CD4-positive, alpha-beta T cell treated with Interleukin-6 at 100 ng/mL for 8 hours (primary cell): ENCODE data around the gene STRIP1.
"Not testable (repeated sequence)": the region's sequence is repeated elsewhere in the genome, so short reads cannot be mapped to it uniquely, and the experiment has no call there.

ENCODE experiments used
- DNase-seq: peaks from one replicate; pipeline ENCODE4 v3.0.0-alpha.2; 2020; ENCODE audit warnings: mixed read lengths, low spot score

The STRIP1 gene

DNA sequence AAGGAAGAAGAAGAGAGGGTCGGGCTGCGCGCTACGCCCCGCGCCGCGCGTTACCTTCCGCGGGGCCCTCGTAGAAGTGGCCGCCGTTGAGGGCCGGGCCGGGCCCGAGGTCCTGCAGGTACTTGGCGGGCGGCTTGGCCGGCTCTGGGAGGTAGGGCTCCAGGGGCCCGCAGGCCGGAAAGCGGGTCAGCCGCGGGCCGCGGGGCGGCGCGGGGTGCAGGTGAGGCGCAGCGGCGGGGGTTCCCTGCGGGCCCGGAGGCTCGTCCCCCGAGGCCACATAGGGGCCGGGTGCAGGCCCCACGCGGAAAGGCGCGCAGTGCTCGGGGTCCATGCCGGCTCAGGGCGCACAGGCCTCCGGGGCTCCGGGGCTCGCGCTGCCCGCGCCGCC is 35.9 kb downstream of the STRIP1 start:
- DNase-seq = no peak

DNA sequence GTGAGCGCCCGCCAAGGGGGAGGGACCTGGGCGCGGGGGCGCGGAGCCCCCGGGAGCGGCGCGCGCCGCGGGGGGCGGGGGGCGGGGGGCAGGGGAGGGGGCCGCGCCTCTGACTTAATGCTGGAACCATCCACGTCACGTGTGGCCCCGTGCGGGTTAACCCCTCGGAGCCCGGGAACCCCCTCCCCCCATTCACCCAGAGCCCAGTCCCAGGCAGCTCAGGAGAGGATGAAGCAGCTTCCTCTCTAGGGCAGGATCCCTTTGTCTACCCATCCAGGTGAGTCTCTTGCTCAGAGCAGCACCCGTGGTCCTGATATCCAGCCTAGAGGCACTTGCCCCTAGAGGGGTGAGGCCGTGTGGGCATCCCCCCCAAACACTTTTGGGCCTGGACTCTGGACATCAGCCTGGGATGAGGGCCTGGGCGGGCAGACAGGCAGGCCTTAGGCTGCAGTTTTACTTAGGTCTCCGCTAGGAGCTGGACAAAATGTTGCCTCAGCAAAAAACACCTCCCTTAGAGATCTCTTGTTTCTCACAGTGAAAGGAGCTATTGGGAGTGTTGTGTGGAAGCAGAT is 36.3 kb downstream of the STRIP1 start, which contains the start of gene ALX3:
ALX3 (minus strand) TSS at position 2 of the 572 bp plus-strand sequence. CDS start 60 bp downstream, outside the sequence.
- DNase-seq = no peak

DNA sequence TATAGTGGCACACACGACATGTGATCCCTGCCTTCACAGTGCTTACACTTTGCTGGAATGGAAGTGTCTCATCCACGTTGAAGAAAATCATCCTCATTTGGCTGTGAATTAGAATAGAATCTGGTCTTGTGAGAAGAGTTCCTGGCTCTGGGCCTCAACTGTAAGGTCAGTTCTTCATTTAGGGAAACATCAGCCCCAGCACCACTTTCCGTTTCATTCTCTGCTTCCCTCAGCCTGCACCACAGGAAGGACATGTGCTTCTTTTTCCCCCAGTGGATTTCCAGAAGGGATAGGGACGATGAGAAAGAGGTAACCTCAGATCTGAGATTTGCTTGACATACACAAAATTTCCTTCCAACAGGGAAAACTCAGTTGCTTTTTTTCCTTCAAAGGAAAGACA is 39.7 kb downstream of the STRIP1 start:
- DNase-seq = no peak

DNA sequence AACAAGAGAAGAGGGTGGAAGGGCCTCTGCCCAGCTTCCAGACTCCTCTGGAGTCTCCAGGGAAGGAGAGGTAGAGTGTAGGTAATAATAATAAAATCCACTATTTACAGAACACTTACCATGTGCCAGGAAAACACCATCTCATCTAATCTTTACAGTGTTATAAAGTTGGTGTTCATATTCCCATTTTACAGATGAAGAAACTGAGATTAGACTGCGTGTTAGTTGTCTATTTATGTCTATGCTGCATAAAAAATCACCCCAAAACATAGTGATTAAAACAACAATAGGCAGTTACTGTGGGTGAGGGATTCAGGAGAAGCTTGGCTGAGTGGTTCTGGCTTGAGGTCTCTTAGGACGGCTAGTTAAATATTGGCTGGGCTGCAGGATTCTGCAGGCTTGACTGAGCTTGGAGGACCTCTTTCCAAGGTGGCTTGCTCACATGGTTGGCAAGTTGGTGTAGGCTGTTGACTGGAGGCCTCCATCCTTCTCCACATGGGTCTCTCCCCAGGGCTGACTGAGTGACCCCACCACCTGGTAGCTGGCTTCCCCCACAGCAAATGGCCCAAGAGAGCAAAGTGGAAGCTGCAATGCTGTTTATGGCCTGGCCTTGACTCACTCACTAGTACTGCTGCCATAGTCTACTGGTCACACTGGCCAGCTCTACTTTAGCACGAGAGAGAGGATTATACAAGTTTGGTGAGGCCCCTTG is 42.5 kb downstream of the STRIP1 start:
- no peak for DNase-seq

DNA sequence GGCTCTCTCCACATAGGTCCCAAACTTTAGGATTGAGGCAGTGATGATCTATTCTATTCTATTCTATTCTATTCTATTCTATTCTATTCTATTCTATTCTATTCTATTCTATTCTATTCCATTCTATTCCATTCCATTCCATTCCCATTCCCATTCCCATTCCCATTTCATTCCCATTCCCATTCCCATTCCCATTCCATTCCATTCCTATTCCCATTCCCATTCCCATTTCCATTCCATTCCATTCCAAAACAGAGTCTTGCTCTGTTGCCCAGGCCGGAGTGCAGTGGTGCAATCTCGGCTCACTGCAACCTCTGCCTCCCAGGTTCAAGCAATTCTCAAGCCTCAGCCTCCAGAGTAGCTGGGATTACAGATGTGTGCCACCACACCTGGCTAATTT is 45.6 kb downstream of the STRIP1 start:
- not testable (repeated sequence) for DNase-seq

DNA sequence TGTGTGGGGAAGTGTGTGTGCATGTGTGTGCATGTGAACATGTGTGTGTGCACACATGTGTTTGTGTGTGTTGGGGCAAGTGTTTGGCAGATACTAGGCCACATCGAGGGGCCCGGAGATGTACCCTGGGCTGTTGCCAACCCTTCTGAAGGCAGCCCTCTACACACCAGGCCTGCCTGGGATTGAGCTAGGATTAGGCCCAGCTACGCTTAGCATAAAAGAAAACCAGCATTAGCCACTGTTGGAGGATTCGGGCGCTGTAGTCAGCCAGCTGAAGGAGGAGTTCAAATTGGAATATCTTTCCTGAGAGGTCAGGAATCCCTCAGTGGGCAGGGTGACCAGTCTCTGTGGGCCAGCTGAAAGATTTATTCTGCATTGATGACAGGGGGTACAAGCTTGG is 46.6 kb downstream of the STRIP1 start:
- no peak for DNase-seq

DNA sequence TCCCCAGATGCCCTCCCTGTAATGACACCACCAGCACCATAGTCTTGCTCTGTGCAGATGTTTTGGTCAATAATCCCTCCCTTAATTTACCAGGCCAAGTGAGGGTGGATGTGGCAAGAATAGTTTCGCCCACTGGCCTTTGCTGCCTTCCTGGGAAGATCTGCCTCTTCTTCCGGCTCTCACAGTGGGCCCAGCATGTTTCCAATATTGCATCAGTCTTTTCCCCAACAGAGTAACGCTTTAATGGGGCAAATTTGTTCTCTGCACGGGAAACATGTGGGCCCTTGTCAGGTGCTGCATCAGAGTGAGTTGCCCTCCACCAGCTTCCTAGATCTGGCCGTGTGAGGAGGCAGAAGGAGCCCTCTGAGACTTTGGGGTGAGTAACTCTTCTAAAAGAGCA is 48.1 kb downstream of the STRIP1 start:
- DNase-seq = no peak

DNA sequence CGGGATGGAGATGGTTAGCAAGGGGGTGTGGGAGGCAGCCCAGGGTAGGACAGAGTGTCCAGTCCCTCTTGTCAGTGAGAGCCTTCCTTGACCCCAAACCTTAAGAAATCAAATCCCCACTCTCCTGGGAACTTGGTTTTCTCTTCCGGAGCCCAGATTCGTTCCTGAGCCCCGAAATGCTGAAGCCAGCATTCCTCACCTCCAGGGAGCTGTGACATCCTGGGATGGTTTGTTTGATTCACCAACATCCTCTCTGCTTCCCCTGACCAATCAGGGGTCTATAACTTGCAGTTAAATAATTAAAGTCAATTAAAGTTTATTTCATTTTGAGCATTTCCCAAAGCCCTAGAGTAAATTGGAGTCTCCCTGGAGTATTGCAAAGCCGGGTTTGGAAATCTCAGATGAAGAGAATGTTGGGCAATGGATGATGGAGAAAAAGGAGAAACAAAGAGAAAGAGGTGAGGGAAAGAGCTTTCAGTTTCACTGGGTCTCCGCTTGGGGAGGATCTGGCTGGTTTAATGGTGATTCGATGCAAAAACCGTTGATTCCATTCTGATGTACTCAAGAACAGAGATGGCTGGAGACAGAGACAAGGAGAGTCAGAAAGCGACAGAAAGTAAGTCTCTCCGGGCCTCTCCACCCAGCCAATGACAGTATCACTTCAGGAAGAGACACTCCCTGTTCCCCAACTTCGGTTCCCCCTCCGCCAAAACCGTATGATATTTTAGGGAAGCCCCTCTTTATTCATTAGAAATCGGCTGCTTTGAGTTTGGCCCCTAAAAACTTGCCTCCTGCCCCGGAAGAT is 48.8 kb downstream of the STRIP1 start:
- no peak for DNase-seq

DNA sequence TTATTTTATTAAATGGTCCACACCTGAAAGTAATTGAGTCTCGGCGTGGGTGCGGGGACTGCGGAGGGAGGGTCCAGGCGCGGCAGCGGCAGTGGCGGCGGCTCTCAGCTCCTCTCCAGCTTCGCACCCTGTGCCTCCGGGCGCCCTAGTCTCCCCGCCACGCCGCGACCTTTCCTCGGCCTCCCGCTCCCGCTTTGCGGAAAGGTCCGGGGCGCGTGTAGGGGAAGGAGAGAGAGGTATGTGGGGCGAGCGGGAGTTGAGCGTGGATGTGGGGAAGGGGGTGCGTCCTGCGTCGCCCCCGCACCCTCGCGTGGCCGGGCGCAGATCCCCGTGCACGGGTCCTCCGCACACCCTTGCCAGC is 49.4 kb downstream of the STRIP1 start:
- DNase-seq = no peak

DNA sequence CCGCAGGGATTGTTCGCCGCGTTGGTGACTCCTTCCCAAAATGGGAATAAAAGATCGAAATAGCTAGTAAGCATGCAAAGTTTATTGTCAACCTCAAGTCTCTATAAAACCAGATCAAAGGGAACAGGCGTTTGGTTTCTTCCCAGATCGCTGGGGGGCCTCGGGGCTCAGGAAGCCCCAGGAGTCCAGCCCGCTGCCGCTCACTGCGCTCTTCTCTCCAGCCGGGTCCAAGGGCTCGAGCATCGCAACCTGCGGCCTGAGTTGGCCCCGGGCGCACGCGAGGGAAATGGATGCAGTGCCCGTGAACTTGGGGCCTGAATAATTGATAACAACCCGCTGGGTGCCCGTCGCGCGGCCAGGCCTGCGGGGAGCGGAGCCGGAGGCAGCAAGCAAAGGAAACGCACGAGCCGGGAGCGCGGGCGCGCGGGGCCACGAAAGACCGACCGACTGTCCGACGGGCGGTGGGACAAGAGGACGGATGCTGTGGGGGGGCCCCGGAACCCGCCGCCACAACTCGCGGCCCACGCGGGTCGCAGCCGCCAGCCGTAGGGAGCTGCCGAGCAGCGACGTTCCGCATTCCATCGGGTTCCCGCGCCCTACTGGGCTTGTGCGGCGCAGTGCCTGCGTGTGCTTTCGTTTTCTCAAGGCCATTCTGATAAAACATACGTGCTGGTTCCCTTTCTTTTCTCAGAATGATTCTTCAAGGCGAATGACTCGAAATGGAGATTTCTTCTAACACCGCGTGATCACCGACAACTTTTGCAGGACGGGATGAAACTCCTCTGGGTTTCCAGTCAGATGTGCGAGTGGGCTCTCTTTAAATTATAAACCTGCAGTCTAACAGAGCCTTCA is 50.0 kb downstream of the STRIP1 start:
- DNase-seq = no peak

DNA sequence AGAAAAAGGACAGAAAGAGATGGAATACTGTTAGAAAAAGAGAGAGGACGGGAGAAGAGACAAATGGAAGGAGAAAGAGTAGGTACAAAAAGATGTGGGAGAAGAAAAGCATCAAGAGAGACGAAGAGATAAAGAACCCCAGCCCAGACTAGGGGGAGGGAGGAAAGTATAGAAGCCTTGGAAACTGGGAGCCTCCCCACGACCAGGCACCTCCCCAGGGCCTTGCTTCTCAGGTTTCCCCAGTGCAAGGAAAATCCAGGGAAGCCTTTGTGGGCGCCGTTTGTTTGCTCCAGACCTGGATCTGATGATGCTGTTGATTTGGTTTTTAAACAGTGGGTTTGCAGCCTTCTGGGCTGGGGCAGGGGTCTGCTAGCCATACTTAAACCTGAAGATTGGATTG is 51.2 kb downstream of the STRIP1 start:
- DNase-seq = no peak

DNA sequence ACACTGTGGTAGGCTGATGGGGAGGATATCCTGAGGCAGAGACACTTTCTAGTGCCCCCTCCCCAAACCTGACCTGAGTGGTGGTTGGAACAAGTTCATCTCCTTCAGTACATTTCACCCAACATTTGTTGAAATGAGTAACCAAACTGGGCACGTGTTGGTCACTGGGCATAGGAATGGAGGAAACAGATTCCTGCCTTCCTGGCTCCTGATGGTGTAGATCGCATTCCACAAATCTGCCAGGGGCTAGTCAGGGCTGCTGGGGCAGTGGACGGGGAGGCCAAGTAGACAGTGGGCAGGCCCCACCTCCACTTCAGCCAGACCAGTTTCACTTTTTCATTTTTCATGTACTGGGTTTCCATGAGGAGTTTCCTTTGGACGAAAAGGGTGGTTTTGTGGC is 52.5 kb downstream of the STRIP1 start:
- no peak for DNase-seq

DNA sequence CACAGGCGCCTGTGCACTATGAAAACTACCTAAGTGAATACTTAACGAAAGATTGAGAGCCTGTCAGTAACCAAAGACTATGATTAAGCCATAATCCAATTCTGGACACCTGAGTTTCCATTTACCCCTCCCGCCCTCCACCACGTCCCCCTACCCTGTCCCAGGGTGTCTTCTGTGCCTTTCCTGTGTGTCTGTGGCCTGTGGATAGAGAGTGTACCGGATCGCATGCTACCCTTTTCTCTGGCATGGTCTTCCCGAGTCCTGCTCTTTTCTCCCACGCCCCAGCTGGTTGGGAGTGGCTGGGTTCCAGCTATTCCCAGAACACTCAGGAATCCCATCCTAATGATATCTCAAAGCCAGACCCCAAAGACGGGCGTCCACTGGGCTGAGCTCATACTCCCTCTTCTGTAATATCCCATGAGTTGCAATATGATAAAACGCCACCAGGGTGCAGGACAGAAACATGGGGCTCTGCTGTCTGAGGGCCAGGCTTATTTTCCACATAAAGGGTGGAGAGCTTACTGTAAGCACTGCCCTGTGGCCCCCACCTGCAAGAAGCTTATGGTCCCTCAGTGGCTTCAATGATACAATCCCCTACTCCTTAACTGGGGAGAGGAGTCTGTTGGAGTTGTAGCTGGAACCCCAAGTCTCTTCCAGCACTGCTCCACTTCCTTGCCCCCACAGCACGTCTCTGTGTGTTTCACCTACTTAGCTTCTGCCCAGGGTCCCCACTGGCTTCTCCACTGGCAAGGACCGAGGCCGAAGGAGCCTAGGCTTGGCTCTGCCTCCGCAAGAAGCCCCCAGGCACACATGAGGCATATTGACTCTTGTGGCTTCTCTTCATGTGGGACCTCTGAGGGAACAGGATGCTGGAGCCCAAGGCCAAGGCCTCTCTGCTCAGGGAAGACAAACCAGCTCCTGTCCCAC is 53.7 kb downstream of the STRIP1 start:
- peak; percentile 20 for DNase-seq

DNA sequence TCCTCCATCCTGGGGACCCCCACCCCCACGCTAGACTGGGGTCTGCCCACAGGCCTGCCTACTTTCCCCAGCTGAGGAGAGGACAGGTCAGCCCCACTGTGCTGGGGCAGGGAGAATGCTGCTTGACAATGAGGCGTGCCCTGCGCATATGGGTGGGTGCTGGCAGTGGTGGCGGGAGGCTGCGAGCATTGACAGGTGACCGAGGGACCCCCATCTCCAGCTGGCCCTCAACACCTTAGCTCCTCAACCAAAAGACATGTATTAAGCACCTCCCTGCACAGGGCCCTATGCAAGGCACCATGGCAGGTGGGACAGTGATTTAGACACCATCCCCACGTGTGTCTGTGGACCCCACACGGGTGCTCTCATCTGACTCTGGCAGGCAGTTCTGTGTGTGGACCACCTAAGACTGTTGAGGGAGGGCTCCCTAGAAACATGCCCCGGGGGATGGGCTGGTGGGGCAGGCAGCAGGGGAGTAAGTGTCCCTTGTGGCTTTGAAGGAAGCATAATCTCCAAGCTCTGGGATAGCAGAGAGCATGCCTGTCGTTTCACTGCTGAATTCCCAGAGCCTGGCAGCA is 54.4 kb downstream of the STRIP1 start:
- no peak for DNase-seq

DNA sequence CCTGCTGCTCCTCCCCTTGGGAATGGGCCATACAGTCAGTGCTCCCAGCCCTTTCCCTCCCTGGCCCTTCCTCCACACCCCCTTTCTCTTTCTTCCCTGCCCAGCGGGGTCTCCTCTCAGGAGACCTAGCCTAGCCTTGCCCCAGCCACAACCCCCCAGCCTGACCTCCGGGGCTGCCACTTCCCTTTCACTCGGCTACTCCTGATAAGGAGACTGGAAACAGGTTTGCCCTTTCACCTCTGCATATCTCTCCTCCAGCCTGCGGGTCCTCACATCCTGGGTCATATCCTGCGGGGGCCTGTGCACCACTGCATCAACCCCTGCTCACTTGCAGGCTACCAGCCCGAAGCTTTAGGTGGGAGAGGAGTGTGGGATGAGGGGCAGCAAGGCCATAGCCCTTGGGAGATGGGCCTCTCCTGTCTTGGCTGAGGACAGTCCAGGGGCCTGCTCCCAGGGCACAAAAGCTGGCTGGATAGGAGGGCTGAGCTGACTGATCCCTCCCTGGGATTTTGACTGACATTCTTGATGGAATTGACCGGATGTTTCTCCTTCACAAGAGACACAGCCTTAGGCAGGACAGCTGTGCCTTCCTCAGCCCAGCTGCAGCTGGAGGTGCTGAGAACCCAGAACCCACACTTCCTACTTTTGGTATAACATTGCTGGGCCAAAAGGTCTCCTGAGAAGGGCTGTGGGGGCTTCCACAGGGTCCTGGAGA is 55.3 kb downstream of the STRIP1 start:
- no peak for DNase-seq

DNA sequence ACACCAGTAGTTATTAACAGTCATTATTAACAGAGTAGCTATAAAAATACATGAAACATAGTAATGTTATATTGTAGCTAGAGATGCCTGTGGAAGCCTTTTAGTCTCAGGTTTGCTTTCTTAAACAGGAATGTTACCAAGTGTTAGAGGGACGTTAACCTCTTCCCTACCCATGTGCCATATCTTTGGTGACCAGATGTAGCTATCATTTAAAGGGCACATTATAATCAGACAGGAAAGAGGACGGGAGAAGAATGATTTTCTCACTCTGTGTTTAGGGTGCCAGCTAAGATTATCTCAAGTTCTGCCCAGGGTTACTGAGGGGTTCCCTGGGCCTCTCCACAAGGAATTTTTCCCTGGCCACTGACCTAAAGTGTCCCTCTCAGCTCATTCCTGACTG is 57.0 kb downstream of the STRIP1 start:
- no peak for DNase-seq

DNA sequence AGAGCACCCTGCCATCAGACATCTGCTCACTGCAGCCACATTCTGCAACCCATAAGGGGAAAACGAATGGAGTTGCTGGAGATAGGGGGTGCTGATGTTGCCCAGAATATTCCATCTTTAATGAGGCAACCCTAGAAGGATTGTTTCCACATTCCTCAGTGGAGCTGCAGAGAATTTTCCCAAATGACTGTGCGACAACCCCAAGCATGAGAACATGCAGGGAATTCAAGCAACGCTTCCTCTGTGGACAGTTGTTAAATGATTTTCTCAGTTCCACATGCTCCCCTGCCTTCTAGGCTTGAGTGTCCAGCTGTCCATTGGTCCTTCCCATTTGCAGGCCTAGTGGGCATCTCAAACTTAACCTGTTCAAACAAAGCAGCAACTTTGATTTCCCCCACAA is 57.4 kb downstream of the STRIP1 start:
- DNase-seq = no peak

DNA sequence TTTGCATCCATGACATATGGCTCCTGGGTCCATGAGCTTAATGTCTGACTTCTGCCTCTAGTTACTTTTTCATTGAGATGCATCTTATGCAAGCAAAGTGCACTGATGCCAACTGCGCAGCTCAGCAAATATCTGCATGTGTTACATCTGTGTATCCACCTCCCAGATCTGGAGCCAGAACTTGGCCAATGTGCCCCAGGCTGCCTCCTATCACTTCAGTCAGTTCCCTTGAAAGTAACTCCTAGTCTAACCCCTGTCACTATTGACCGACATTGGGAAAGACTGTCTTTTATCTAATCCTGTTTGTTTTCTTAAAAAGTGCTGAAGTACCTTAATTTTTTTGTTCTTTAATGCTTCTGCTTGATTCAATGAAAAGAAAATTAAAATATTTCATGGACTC is 58.6 kb downstream of the STRIP1 start:
- DNase-seq = no peak

DNA sequence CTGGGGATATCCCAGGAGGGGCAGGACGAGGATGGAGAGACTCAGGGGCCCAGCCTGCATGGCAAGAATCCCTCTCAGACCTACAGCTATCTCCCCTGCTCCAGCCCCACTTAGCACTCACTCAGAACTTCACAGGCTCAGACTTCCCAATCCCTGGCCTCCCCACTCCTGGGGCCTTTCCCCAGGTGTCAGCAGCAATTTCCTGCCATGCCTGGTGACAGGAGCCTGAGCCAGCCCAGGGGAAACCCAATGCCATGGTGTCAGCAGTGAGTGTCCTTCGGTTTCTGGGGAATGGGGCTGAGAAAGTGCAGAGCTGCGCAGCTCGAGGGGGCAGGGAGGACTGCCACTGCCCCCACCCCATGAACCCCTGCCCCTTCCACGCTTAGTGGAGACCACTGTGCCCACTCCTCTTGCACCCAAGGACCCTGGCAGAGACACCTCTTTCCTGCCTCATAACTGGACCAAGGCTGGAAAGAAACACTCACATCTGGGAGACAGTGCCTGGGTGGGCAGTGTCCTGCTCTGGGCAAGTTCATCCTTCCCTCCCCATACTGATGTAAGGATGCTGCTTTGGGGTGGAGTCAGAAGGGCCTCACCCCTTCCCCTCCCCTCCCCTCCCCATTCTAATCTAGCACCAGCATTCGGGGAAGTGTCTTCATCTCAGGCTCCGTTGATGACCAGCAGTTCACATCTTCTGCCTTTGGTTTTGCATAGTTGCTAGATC is 60.7 kb downstream of the STRIP1 start:
- DNase-seq = no peak
